HCT116 (cell line): Measurements from ENCODE around the gene RIMOC1. TPM values are rescaled to one million over a fixed set of nuclear protein-coding genes. Genes with fewer than 3 reads are reported as not detected.

Experiments used
- ATAC-seq: fragments of 200-7000 bp; cut with Tn5 transposase; 2 replicates; pipeline ENCODE4 v1.9.1; 2020; ENCODE audit warnings: mild to moderate bottlenecking, moderate library complexity
- BruUV-seq: library from RNA; stranded (reverse); fragments of 400-500 nt; replicated peaks from 2 replicates; lab custom pipeline; 2021; lab: Mats Ljungman, UMichigan
- CTCF ChIA-PET: fragments of 300-600 bp; sonication (Branson Sonifier 250); formaldehyde crosslinking; loops from one replicate; lab custom pipeline; 2021; ENCODE audit warnings: antibody characterized with exemption; lab: Charles Lee
- POLR2A ChIA-PET: fragments of 300-600, 350-600 bp; sonication (Branson Sonifier 250); formaldehyde crosslinking; loops from one replicate; lab custom pipeline; 2021; ENCODE audit warnings: antibody characterized with exemption; lab: Charles Lee
- RAD21 ChIA-PET, 2 experiments: fragments of 300-600 bp; sonication (Branson Sonifier 250); formaldehyde crosslinking; loops; one replicate each; lab custom pipeline; 2023; ENCODE audit warnings: low total read pairs in 2 of 2; ENCODE audit not compliant: uncharacterized antibody in 2 of 2, unreplicated experiment in 2 of 2, low non-redundant PET in 1 of 2; lab: Charles Lee
- DNase-seq: peaks from one replicate; pipeline ENCODE4 v3.0.0-alpha.2; 2010; ENCODE audit warnings: low read depth, low spot score
- H2AFZ ChIP-seq: fragments of 200-600 bp; shearing (Covaris generic), sonication (generic); 2 replicates; pipeline ENCODE4 v1.6.1; 2017; ENCODE audit warnings: low read depth, mixed run types, mixed read lengths, antibody characterized with exemption, low read length; ENCODE audit not compliant: poor library complexity, severe bottlenecking
- H3K27ac ChIP-seq: 2 replicates; pipeline ENCODE4 v1.5.1; 2012; ENCODE audit warnings: low read depth, low read length
- H3K27me3 ChIP-seq: fragments of 200-600 bp; sonication (generic); 2 replicates; pipeline ENCODE4 v1.6.1; 2016; ENCODE audit warnings: mixed run types, low read length, mixed read lengths; ENCODE audit not compliant: insufficient read depth
- H3K36me3 ChIP-seq, 2 experiments: fragments of 200-500 bp in 1 of 2; fragments of 200-600 bp in 1 of 2; sonication (Bioruptor generic) in 1 of 2; sonication (generic) in 1 of 2; 2 replicates each; pipeline versions ENCODE4 v1.5.1 to v1.6.1; 2014 to 2016; ENCODE audit warnings: low read length in 2 of 2, inconsistent platforms in 1 of 2, mixed read lengths in 1 of 2, mixed run types in 1 of 2; ENCODE audit not compliant: insufficient read depth in 2 of 2, control insufficient read depth in 1 of 2
- H3K4me1 ChIP-seq, 2 experiments: fragments of 200-600 bp in 1 of 2; sonication (generic) in 1 of 2; 2 replicates each; pipeline versions ENCODE4 v1.5.1 to v1.6.1; 2012 to 2017; ENCODE audit warnings: low read length in 2 of 2, inconsistent platforms in 1 of 2, mild to moderate bottlenecking in 1 of 2, mixed read lengths in 1 of 2, mixed run types in 1 of 2, moderate library complexity in 1 of 2; ENCODE audit not compliant: insufficient read depth in 2 of 2, control insufficient read depth in 1 of 2
- H3K4me2 ChIP-seq: fragments of 200-600 bp; sonication (generic); 2 replicates; pipeline ENCODE4 v1.6.1; 2017; ENCODE audit warnings: mixed run types, low read length, mixed read lengths
- H3K4me3 ChIP-seq, 2 experiments: fragments of 200-600 bp in 1 of 2; sonication (generic) in 1 of 2; replicated peaks in 1 of 2; 2 replicates each; pipeline ENCODE4 v1.5.1; 2011 to 2016; ENCODE audit warnings: low read length in 2 of 2, control low read depth in 1 of 2, low read depth in 1 of 2, mild to moderate bottlenecking in 1 of 2, mixed read lengths in 1 of 2, mixed run types in 1 of 2
- H3K79me2 ChIP-seq: fragments of 200-600 bp; sonication (generic); 2 replicates; pipeline ENCODE4 v1.6.1; 2017; ENCODE audit warnings: mild to moderate bottlenecking, mixed run types, low read length, moderate library complexity, mixed read lengths; ENCODE audit not compliant: insufficient read depth
- H3K9ac ChIP-seq: fragments of 200-600 bp; sonication (generic); 2 replicates; pipeline ENCODE4 v1.6.1; 2016; ENCODE audit warnings: low read length, mixed read lengths
- H3K9me2 ChIP-seq: fragments of 200-600 bp; sonication (generic), shearing (Covaris generic); 2 replicates; pipeline ENCODE4 v1.6.1; 2017; ENCODE audit warnings: mixed run types, mild to moderate bottlenecking, moderate library complexity; ENCODE audit not compliant: insufficient read depth
- H3K9me3 ChIP-seq, 2 experiments: fragments of 200-500 bp in 1 of 2; fragments of 200-600 bp in 1 of 2; sonication (Bioruptor generic) in 1 of 2; sonication (generic) in 1 of 2; 2 replicates each; pipeline ENCODE4 v1.6.1; 2014 to 2017; ENCODE audit warnings: low read length in 2 of 2, mixed read lengths in 2 of 2, inconsistent platforms in 1 of 2, low read depth in 1 of 2, mild to moderate bottlenecking in 1 of 2, mixed run types in 1 of 2, moderate library complexity in 1 of 2; ENCODE audit not compliant: control insufficient read depth in 1 of 2, insufficient read depth in 1 of 2
- H4K20me1 ChIP-seq: fragments of 200-600 bp; sonication (generic), shearing (Covaris generic); 2 replicates; pipeline ENCODE4 v1.6.1; 2017; ENCODE audit warnings: mixed run types, mild to moderate bottlenecking, moderate library complexity; ENCODE audit not compliant: insufficient read depth
- CEBPB ChIP-seq: IDR thresholded peaks from 2 replicates; pipeline ENCODE4 v1.6.1; 2012; ENCODE audit warnings: low read depth
- EGR1 ChIP-seq: IDR thresholded peaks from 2 replicates; pipeline ENCODE4 v1.6.1; 2012; ENCODE audit warnings: low read depth
- ELF1 ChIP-seq: IDR thresholded peaks from 2 replicates; pipeline ENCODE4 v1.6.1; 2012; ENCODE audit warnings: low read depth, borderline replicate concordance
- EZH2 ChIP-seq: fragments of 200-600 bp; sonication (generic); IDR thresholded peaks from 2 replicates; pipeline ENCODE4 v1.6.1; 2017; ENCODE audit warnings: antibody characterized with exemption, mixed run types
- EZH2phosphoT487 ChIP-seq: fragments of 200-600 bp; IDR thresholded peaks from 2 replicates; pipeline ENCODE4 v1.6.1; 2018; ENCODE audit warnings: antibody characterized with exemption, borderline replicate concordance
- POLR2AphosphoS5 ChIP-seq: IDR thresholded peaks from 2 replicates; pipeline ENCODE4 v1.6.1; 2011; ENCODE audit warnings: mild to moderate bottlenecking, low read depth, low read length, moderate library complexity
- RAD21 ChIP-seq: IDR thresholded peaks from 2 replicates; pipeline ENCODE4 v1.6.1; 2012; ENCODE audit warnings: low read depth, mild to moderate bottlenecking
- SIN3A ChIP-seq: IDR thresholded peaks from 2 replicates; pipeline ENCODE4 v1.6.1; 2012; ENCODE audit warnings: low read depth
- SP1 ChIP-seq: IDR thresholded peaks from 2 replicates; pipeline ENCODE4 v1.6.1; 2012; ENCODE audit warnings: low read depth
- SRF ChIP-seq: IDR thresholded peaks from 2 replicates; pipeline ENCODE4 v1.6.1; 2012; ENCODE audit warnings: low read depth
- ZBTB33 ChIP-seq: IDR thresholded peaks from 2 replicates; pipeline ENCODE4 v1.6.1; 2011; ENCODE audit warnings: mild to moderate bottlenecking, low read length, moderate library complexity; ENCODE audit not compliant: insufficient replicate concordance; ENCODE audit errors: extremely low read depth
- intact Hi-C: fragments of 100-400 bp; cut with micrococcal nuclease; formaldehyde crosslinking; loops from 2 replicates; pipeline ENCODE4 v1.10.0; 2022
- total RNA-seq: library from RNA; stranded (reverse); gene quantifications from one replicate; pipeline ENCODE4 v1.2.1, GENCODE V29; 2021; ENCODE audit not compliant: unreplicated experiment
- TF ChIP-seq, protein P1 (sequence below): IDR thresholded peaks from 2 replicates; pipeline ENCODE4 v1.6.1; 2012
- TF ChIP-seq, protein P2 (sequence below): IDR thresholded peaks from 2 replicates; pipeline ENCODE4 v1.6.1; 2012; ENCODE audit warnings: low read depth

Gene RIMOC1
- total RNA-seq, 1 experiment from 2014 or later: 28.2 TPM

- no TSS peak for BruUV-seq
- no peak overlapping the region for H3K27ac ChIP-seq
Measured at GRCh38 chr5:41927604-41928003, 23.5 kb downstream of the RIMOC1 start.

More at GRCh38 chr5:41927604-41928003, 23.5 kb downstream of the RIMOC1 start:
- Histone ChIP-seq H3K36me3 (no peaks in the 10 kb centered on the region), H3K9ac (no peak overlapping the region), H3K4me2 (no peak overlapping the region), H3K4me3 (no peak overlapping the region), H3K9me2 (no peaks in the 10 kb centered on the region), H3K27me3 (no peaks in the 10 kb centered on the region), H3K79me2 (no peaks in the 10 kb centered on the region), H2AFZ (no peak overlapping the region), H3K4me1 (peaks cover 3 to 12% of the 10 kb centered on the region in 2 experiments; a peak in 3 of 4 replicates), H4K20me1 (no peaks in the 10 kb centered on the region), H3K9me3 (no peaks in the 10 kb centered on the region)
- no peak for TF ChIP-seq POLR2AphosphoS5
- no peak for TF ChIP-seq ZBTB33
- no peak for TF ChIP-seq EZH2
- no peak for TF ChIP-seq SRF
- TF ChIP-seq CEBPB: no peak
- no peak for TF ChIP-seq ELF1
- TF ChIP-seq EZH2phosphoT487: no peak
- no peak for TF ChIP-seq SIN3A
- no peak for TF ChIP-seq RAD21
- TF ChIP-seq SP1: no peak
- TF ChIP-seq, protein P1, sequence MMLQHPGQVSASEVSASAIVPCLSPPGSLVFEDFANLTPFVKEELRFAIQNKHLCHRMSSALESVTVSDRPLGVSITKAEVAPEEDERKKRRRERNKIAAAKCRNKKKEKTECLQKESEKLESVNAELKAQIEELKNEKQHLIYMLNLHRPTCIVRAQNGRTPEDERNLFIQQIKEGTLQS: no peak
- TF ChIP-seq, protein P2, sequence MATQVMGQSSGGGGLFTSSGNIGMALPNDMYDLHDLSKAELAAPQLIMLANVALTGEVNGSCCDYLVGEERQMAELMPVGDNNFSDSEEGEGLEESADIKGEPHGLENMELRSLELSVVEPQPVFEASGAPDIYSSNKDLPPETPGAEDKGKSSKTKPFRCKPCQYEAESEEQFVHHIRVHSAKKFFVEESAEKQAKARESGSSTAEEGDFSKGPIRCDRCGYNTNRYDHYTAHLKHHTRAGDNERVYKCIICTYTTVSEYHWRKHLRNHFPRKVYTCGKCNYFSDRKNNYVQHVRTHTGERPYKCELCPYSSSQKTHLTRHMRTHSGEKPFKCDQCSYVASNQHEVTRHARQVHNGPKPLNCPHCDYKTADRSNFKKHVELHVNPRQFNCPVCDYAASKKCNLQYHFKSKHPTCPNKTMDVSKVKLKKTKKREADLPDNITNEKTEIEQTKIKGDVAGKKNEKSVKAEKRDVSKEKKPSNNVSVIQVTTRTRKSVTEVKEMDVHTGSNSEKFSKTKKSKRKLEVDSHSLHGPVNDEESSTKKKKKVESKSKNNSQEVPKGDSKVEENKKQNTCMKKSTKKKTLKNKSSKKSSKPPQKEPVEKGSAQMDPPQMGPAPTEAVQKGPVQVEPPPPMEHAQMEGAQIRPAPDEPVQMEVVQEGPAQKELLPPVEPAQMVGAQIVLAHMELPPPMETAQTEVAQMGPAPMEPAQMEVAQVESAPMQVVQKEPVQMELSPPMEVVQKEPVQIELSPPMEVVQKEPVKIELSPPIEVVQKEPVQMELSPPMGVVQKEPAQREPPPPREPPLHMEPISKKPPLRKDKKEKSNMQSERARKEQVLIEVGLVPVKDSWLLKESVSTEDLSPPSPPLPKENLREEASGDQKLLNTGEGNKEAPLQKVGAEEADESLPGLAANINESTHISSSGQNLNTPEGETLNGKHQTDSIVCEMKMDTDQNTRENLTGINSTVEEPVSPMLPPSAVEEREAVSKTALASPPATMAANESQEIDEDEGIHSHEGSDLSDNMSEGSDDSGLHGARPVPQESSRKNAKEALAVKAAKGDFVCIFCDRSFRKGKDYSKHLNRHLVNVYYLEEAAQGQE: no peak
- TF ChIP-seq EGR1: no peak
- DNase-seq (no peak), ATAC-seq (no peak)
- CTCF ChIA-PET: no interaction called here
- POLR2A ChIA-PET: interaction anchor here (0.8 kb wide), 1 partner anchor 24 kb away, joined by 3 read pairs; the partner anchor contains the start of gene RIMOC1
- intact Hi-C loops: no loop called here
- RAD21 ChIA-PET: no interaction called here
